HG03175 (cell line): ENCODE results near the gene LAT.
"Not testable (repeated sequence)": the region's sequence is repeated elsewhere in the genome, so short reads cannot be mapped to it uniquely, and the experiment has no call there.

Experiments used
- ATAC-seq: cut with Tn5 transposase; IDR thresholded peaks from one replicate; pipeline ENCODE4 v1.9.1; 2021; ENCODE audit warnings: mild to moderate bottlenecking, moderate library complexity; ENCODE audit not compliant: unreplicated experiment

The LAT gene

GRCh38 chr16:28977703-28978662 is 6.9 kb upstream of the LAT start:
- ATAC-seq: no peak

- not testable (repeated sequence) for ATAC-seq
These were observed 4.5 kb upstream of the LAT start for GRCh38 chr16:28980330-28980729.

GRCh38 chr16:28980929-28981328 is 3.9 kb upstream of the LAT start:
- ATAC-seq: no peak

GRCh38 chr16:28981517-28981916 is 3.3 kb upstream of the LAT start:
- no peak for ATAC-seq

- no peak for ATAC-seq
These were observed 2.4 kb upstream of the LAT start for GRCh38 chr16:28982418-28982817.

- no peak for ATAC-seq
These were observed 1.9 kb upstream of the LAT start for GRCh38 chr16:28982949-28983348.

- ATAC-seq: no peak
These were observed 1.2 kb upstream of the LAT start for GRCh38 chr16:28983644-28984043.

- ATAC-seq: no peak
These were observed 761 bp upstream of the LAT start for GRCh38 chr16:28984091-28984490.

- no peak for ATAC-seq
These were observed 574 bp downstream of the LAT start for GRCh38 chr16:28985211-28986041.

GRCh38 chr16:28986046-28986445 is 1.2 kb downstream of the LAT start:
- ATAC-seq: no peak

GRCh38 chr16:28986492-28986891 is 1.6 kb downstream of the LAT start:
- ATAC-seq: no peak

GRCh38 chr16:28987170-28987853 is 2.5 kb downstream of the LAT start:
- no peak for ATAC-seq

- ATAC-seq: no peak
These were observed 4.5 kb downstream of the LAT start for GRCh38 chr16:28989363-28989762.

GRCh38 chr16:28990375-28991040 is 5.7 kb downstream of the LAT start:
- ATAC-seq: no peak

GRCh38 chr16:28991687-28992086 is 6.8 kb downstream of the LAT start:
- no peak for ATAC-seq

GRCh38 chr16:28992496-28992895 is 7.6 kb downstream of the LAT start:
- ATAC-seq: no peak

GRCh38 chr16:28998837-28999236 is 14.0 kb downstream of the LAT start:
- ATAC-seq: no peak

- ATAC-seq: no peak
These were observed 14.7 kb downstream of the LAT start for GRCh38 chr16:28999577-28999976.

GRCh38 chr16:29000019-29000418 is 15.2 kb downstream of the LAT start:
- no peak for ATAC-seq

- not testable (repeated sequence) for ATAC-seq
These were observed 19.8 kb downstream of the LAT start for GRCh38 chr16:29004496-29005139.
